Nephron progenitor cell (in vitro differentiated cells): ENCODE measurements around the gene CX3CL1.
"Not testable (repeated sequence)": the region's sequence is repeated elsewhere in the genome, so short reads cannot be mapped to it uniquely, and the experiment has no call there.

Experiments
- DNase-seq: peaks from one replicate; pipeline ENCODE4 v3.0.0; 2021
- H3K27ac Mint-ChIP-seq: 2 replicates; pipeline ENCODE4 v1.8.0; 2021; ENCODE audit warnings: mild to moderate bottlenecking, moderate library complexity, mixed read lengths
- H3K27me3 Mint-ChIP-seq: 2 replicates; pipeline ENCODE4 v1.8.0; 2021; ENCODE audit warnings: mild to moderate bottlenecking, low read depth, mixed read lengths; ENCODE audit not compliant: poor library complexity
- H3K36me3 Mint-ChIP-seq: 2 replicates; pipeline ENCODE4 v1.8.0; 2021; ENCODE audit warnings: low read depth, mixed read lengths
- H3K4me1 Mint-ChIP-seq: 2 replicates; pipeline ENCODE4 v1.8.0; 2021; ENCODE audit warnings: mixed read lengths
- H3K4me3 Mint-ChIP-seq: 2 replicates; pipeline ENCODE4 v1.8.0; 2021; ENCODE audit warnings: mild to moderate bottlenecking, moderate library complexity, mixed read lengths
- H3K9me3 Mint-ChIP-seq: 2 replicates; pipeline ENCODE4 v1.8.0; 2021; ENCODE audit warnings: mild to moderate bottlenecking, moderate library complexity, mixed read lengths
- TF ChIP-seq, protein P1 (sequence below): fragments of 200-600 bp; sonication (generic); IDR thresholded peaks from 2 replicates; pipeline ENCODE4 v1.5.0; 2021; ENCODE audit warnings: antibody characterized with exemption

The CX3CL1 gene

DNA sequence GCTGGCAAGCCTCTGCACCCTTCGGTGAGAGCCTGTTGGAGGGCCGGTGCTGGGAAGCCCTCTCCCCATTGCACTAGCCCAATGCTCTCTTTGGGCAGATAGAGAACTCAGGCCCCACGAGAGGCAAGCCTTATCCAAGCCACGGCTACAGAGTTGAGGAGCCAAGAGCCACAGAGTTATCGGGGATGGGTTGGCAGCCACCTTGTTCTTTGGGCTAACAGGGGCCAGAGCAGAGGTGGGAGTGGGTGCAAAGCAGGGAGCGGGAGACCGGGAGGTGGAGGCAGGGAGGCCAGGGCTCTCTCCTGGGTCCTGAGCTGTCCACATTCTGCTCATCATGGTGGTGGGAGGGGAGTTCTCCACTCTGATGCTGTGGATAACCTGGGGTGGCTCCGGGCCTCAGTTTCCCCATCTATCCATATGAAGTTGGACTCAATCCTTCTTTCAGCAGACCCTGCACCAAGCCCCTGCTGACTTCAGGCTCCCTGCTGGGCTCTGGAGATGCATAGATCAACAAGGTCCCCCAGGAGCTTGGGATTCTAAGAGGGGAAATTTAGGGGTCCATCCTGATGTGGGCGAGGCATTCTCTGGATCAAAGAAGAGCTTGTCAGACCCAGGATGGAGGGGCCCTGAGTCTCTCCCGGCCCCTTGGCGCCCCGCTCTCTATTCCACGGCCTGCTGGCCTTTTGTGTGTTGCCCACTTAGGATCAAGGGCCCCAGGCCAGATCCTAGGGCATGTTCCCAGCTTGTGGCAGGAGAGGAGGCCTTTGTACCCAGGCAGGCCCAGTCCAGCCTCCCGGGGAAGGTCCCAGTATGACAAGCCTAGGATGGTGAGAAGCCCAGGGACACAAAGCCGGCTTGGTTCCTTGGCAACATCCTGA is 557 bp upstream of the CX3CL1 start:
- TF ChIP-seq, protein P1, sequence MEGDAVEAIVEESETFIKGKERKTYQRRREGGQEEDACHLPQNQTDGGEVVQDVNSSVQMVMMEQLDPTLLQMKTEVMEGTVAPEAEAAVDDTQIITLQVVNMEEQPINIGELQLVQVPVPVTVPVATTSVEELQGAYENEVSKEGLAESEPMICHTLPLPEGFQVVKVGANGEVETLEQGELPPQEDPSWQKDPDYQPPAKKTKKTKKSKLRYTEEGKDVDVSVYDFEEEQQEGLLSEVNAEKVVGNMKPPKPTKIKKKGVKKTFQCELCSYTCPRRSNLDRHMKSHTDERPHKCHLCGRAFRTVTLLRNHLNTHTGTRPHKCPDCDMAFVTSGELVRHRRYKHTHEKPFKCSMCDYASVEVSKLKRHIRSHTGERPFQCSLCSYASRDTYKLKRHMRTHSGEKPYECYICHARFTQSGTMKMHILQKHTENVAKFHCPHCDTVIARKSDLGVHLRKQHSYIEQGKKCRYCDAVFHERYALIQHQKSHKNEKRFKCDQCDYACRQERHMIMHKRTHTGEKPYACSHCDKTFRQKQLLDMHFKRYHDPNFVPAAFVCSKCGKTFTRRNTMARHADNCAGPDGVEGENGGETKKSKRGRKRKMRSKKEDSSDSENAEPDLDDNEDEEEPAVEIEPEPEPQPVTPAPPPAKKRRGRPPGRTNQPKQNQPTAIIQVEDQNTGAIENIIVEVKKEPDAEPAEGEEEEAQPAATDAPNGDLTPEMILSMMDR: no peak
- Mint-ChIP-seq H3K9me3 (no peaks in the 10 kb centered on the region), H3K4me1 (peaks cover 24% of the 10 kb centered on the region), H3K27me3 (peaks cover 13% of the 10 kb centered on the region), H3K36me3 (no peaks in the 10 kb centered on the region), H3K4me3 (peak overlapping the region; percentile 76), H3K27ac (no peak overlapping the region)
- DNase-seq: no peak

DNA sequence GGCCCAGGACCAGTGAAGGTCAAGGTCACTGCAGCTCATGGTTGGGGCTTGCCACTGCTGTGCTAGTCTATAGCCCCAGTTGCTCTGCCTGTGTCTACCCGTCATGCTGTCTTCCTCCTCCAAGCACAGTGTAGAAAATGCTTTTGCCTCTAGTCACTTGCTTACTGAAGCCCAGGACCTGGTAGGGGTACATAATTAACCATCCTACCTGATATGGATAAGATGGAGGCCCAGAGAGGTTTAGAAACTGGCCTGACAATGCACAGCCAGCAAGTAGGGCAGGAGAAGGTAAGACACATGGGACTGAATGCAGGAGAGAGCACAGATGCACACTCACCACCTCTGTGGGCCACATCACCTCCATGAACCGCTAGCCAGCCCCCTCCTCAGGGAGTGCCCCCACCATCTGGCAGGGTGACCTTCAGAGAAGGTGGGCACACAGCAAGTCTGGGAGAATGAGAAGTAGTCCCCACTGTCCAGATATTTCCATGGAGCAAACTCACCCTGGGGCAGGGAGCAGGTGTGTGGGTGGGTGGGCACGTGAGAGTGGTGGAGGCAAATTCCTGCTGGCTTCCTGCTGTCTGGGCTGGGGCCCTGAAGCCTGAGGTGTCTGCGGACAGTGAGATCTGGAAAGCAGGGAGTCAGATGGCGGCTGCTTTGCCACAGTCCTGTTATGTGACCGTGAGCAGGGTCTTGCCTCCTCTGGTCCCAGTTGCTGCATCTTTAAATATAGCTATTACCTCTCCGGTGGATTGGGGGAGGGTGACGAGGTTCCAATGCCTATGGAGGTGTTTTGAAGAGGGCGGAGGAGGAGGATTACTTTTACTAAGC is 1.0 kb downstream of the CX3CL1 start:
- TF ChIP-seq, protein P1: no peak
- Mint-ChIP-seq H3K9me3 (no peaks in the 10 kb centered on the region), H3K27me3 (peaks cover 17% of the 10 kb centered on the region), H3K4me3 (peak overlapping the region; percentile 4), H3K4me1 (peaks cover 34% of the 10 kb centered on the region), H3K36me3 (no peaks in the 10 kb centered on the region), H3K27ac (peak overlapping the region; percentile 69)
- DNase-seq: no peak

DNA sequence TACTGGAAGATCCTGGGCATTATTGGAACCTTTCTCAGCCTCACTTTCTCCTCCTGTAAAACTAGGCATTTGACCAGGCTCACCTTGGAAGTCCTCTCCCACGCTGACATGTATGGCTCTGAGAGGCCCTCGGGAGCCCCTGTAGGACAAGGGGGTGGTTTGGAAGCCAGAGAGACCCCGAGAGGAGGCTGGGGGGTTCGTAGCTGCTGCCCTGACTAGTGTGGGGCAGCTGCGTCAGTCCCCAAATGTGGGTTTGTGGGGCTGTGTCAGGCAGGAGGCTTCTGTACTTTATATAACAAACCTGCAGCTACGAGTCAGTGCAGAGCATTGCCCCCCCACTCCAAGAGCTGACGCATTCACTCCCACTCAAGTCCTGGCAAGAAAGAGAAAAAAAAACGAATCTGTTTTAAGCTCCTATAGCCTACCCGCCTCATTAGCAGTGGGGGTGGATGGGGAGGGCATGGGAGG is 1.8 kb downstream of the CX3CL1 start:
- no peak overlapping the region for H3K4me3 Mint-ChIP-seq
- H3K4me1 Mint-ChIP-seq: peaks cover 34% of the 10 kb centered on the region
- no peaks in the 10 kb centered on the region for H3K9me3 Mint-ChIP-seq
- no peaks in the 10 kb centered on the region for H3K36me3 Mint-ChIP-seq
- no peak overlapping the region for H3K27ac Mint-ChIP-seq
- no peak for DNase-seq
- TF ChIP-seq, protein P1: no peak
- peaks cover 17% of the 10 kb centered on the region for H3K27me3 Mint-ChIP-seq

DNA sequence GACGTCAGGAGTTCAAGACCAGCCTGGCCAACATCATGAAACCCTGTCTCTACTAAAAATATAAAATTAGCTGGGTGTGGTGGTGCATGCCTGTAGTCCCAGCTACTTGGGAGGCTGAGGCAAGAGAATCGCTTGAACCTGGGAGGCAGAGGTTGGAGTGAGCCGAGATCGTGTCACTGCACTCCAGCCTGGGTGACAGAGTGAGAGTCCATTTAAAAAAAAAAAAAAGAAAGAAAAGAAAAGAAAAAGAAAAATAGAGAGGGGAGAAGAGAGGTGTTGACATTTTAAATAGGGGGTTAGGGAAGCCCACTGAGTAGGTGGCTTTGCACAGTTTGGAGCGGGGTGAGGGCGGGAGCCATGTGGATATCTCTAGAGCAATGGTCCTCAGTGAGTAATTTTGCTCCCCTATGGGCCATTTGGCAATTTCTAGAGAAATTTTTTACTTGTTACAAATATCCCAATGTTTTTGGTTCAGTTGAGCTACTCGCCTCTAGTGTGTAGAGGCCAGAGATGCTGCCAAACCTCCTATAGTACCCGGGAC is 2.7 kb downstream of the CX3CL1 start:
- not testable (repeated sequence) for DNase-seq, H3K9me3 Mint-ChIP-seq, H3K27ac Mint-ChIP-seq, H3K4me3 Mint-ChIP-seq, H3K36me3 Mint-ChIP-seq
- peaks cover 19% of the 10 kb centered on the region for H3K27me3 Mint-ChIP-seq
- peaks cover 34% of the 10 kb centered on the region for H3K4me1 Mint-ChIP-seq

DNA sequence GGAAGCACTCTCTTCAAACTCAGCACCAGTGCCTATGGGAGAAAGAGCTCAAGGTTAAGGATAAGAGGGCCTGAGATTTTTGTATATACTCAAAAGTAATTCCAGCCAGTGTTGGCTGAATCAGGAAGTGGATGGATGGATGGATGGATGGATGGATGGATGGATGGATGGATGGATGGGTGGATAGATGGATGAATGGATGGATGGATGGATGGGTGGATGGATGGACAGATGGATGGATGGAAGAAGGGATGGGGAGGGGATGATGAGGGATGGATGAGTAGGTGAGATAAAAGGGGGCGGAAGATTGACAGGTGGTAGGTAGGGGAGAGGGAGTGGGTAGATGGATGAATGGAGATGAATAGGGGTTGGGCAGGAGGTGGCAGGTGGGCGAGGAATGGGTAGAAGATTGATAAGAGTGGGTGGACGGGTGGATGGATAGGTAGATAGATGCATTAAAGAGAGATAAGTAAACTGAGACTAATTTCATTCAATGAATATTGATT is 4.1 kb downstream of the CX3CL1 start:
- no peak overlapping the region for H3K27ac Mint-ChIP-seq

More for the DNA sequence above, 4.1 kb downstream of the CX3CL1 start:
- H3K9me3 Mint-ChIP-seq: no peaks in the 10 kb centered on the region
- no peaks in the 10 kb centered on the region for H3K36me3 Mint-ChIP-seq
- no peak overlapping the region for H3K4me3 Mint-ChIP-seq
- DNase-seq: no peak
- TF ChIP-seq, protein P1: no peak
- H3K27me3 Mint-ChIP-seq: peaks cover 14% of the 10 kb centered on the region
- peaks cover 34% of the 10 kb centered on the region for H3K4me1 Mint-ChIP-seq
